ENCODE data around the gene CHD6. TPM values are rescaled to one million over a fixed set of nuclear protein-coding genes. Genes with fewer than 3 reads are reported as not detected.
A peak's percentile ranks its signal among the peaks of the same experiment; 100 is the strongest.

CHD6 gene
- total RNA-seq, 2 experiments from 2014 or later = 114 to 126 TPM

DNA sequence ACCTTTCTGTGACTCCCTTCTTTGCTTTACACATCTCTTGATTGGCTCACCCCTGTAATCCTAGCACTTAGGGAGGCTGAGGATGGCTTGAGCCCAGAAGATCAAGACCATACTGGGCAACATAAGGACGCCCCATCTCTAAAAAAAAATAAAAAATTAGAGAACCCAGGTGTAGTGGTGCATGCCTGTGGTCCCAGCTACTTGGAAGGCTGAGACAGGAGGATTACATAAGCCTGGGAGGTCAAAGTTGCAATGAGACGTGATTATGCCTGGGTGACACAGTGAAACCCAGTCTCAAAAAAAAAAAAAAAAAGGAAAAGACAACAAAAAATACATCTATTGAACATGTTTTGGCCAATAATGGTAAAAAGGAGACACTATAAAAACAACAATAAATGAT is 37.8 kb downstream of the CHD6 start:
- ChIA-PET POLR2A (interaction anchor here (1.1 kb wide), 1 partner anchor 113 kb away, joined by 3 read pairs; no protein-coding TSS in a partner anchor), CTCF (no interaction called here)
- Mint-ChIP-seq H3K4me1 (ENCODE audit: low read depth) (peaks cover 69% of the 10 kb centered on the region), H3K9me3 (no peaks in the 10 kb centered on the region), H3K36me3 (ENCODE audit: low read depth) (peaks cover 20% of the 10 kb centered on the region), H3K4me3 (peak overlapping the region; percentile 13), H3K27ac (no peak overlapping the region), H3K27me3 (no peaks in the 10 kb centered on the region)
- no peaks in the 10 kb centered on the region for H3K36me3 ChIP-seq (ENCODE audit: insufficient read depth, low read length)
- peaks cover 14% of the 10 kb centered on the region for H3K4me1 ChIP-seq (ENCODE audit: insufficient read depth, low read length)
- no peak overlapping the region for H3K27ac ChIP-seq (ENCODE audit: low read depth in 1 of 2, low read length in 2 of 2)
- TF ChIP-seq, protein P1, sequence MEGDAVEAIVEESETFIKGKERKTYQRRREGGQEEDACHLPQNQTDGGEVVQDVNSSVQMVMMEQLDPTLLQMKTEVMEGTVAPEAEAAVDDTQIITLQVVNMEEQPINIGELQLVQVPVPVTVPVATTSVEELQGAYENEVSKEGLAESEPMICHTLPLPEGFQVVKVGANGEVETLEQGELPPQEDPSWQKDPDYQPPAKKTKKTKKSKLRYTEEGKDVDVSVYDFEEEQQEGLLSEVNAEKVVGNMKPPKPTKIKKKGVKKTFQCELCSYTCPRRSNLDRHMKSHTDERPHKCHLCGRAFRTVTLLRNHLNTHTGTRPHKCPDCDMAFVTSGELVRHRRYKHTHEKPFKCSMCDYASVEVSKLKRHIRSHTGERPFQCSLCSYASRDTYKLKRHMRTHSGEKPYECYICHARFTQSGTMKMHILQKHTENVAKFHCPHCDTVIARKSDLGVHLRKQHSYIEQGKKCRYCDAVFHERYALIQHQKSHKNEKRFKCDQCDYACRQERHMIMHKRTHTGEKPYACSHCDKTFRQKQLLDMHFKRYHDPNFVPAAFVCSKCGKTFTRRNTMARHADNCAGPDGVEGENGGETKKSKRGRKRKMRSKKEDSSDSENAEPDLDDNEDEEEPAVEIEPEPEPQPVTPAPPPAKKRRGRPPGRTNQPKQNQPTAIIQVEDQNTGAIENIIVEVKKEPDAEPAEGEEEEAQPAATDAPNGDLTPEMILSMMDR (IDR thresholded peaks at IDR 0.05) = no peak
- intact Hi-C loops (cut with DNase I, micrococcal nuclease) = no loop called here
- no peaks in the 10 kb centered on the region for H3K27me3 ChIP-seq (ENCODE audit: control insufficient read depth in 1 of 2, insufficient read depth in 2 of 2, low read length in 2 of 2)
- ATAC-seq (ENCODE audit: poor library complexity) (no peak), DNase-seq (no peak)
- H3K4me3 ChIP-seq (ENCODE audit: low read length) = no peak overlapping the region
- peaks cover 3 to 8% of the 10 kb centered on the region in 2 experiments for H3K9me3 ChIP-seq (ENCODE audit: control insufficient read depth in 1 of 2, insufficient read depth in 1 of 2, low read length in 2 of 2)

GRCh38 chr20:41577129-41578009 is 40.8 kb downstream of the CHD6 start:
- H3K4me1 Mint-ChIP-seq (ENCODE audit: low read depth) = peaks cover 83% of the 10 kb centered on the region
- Histone ChIP-seq H3K36me3 (ENCODE audit: insufficient read depth, low read length) (no peaks in the 10 kb centered on the region), H3K27ac (ENCODE audit: low read depth in 1 of 2, low read length in 2 of 2) (no peak overlapping the region), H3K4me3 (ENCODE audit: low read length) (no peak overlapping the region), H3K9me3 (ENCODE audit: control insufficient read depth in 1 of 2, insufficient read depth in 1 of 2, low read length in 2 of 2) (peaks cover 4 to 10% of the 10 kb centered on the region in 2 experiments), H3K4me1 (ENCODE audit: insufficient read depth, low read length) (peaks cover 28% of the 10 kb centered on the region), H3K27me3 (ENCODE audit: control insufficient read depth in 1 of 2, insufficient read depth in 2 of 2, low read length in 2 of 2) (no peaks in the 10 kb centered on the region)
- ATAC-seq (ENCODE audit: poor library complexity) (no peak), DNase-seq (no peak)
- H3K27ac Mint-ChIP-seq = no peak overlapping the region
- intact Hi-C loops (cut with DNase I, micrococcal nuclease) = no loop called here
- no peak overlapping the region for H3K4me3 Mint-ChIP-seq
- CTCF ChIA-PET = no interaction called here
- POLR2A ChIA-PET = no interaction called here
- H3K36me3 Mint-ChIP-seq (ENCODE audit: low read depth) = peaks cover 9% of the 10 kb centered on the region
- TF ChIP-seq, protein P1 (IDR thresholded peaks at IDR 0.05) = no peak
- H3K27me3 Mint-ChIP-seq = no peaks in the 10 kb centered on the region
- peaks cover 4% of the 10 kb centered on the region for H3K9me3 Mint-ChIP-seq

DNA sequence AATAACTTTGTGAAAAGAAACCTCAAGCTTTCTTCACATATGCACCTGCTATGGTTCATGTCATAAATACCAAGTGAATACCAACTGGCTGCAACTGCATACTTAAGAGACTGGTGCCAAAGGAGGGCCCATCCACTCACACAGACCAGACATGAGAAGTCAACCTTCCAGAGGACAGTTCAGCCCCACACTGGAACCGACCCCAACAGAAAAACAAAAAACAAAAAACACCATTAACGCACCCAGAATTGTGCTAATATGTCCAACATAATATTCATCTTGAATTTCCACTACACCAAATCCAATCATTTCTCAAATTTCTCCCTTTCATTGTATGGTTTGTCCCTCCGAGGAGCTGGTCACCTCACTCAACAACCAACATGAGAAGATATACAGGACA is 42.8 kb downstream of the CHD6 start:
- H3K4me3 Mint-ChIP-seq = no peak overlapping the region
- POLR2A ChIA-PET = no interaction called here

More for the DNA sequence above, 42.8 kb downstream of the CHD6 start:
- H3K9me3 ChIP-seq (ENCODE audit: control insufficient read depth in 1 of 2, insufficient read depth in 1 of 2, low read length in 2 of 2) = peaks cover 4 to 10% of the 10 kb centered on the region in 2 experiments
- H3K4me1 ChIP-seq (ENCODE audit: insufficient read depth, low read length) = peaks cover 35% of the 10 kb centered on the region
- Mint-ChIP-seq H3K36me3 (ENCODE audit: low read depth) (peaks cover 9% of the 10 kb centered on the region), H3K27me3 (no peaks in the 10 kb centered on the region), H3K9me3 (peaks cover 4% of the 10 kb centered on the region), H3K27ac (no peak overlapping the region), H3K4me1 (ENCODE audit: low read depth) (peaks cover 84% of the 10 kb centered on the region)
- TF ChIP-seq, protein P1 (IDR thresholded peaks at IDR 0.05) = no peak
- H3K27me3 ChIP-seq (ENCODE audit: control insufficient read depth in 1 of 2, insufficient read depth in 2 of 2, low read length in 2 of 2) = no peaks in the 10 kb centered on the region
- H3K27ac ChIP-seq (ENCODE audit: low read depth in 1 of 2, low read length in 2 of 2) = no peak overlapping the region
- CTCF ChIA-PET = no interaction called here
- H3K4me3 ChIP-seq (ENCODE audit: low read length) = no peak overlapping the region
- ATAC-seq (ENCODE audit: poor library complexity) = no peak
- no peaks in the 10 kb centered on the region for H3K36me3 ChIP-seq (ENCODE audit: insufficient read depth, low read length)
- intact Hi-C loops (cut with DNase I, micrococcal nuclease) = no loop called here
- no peak for DNase-seq
